ENCODE results near the gene SHROOM2. TPM values are rescaled to one million over a fixed set of nuclear protein-coding genes. Genes with fewer than 3 reads are reported as not detected.

SHROOM2 gene
- total RNA-seq, 1 donor, result not detected

GRCh38 chrX:9890681-9891091 is 104.5 kb downstream of the SHROOM2 start:
- no peak for TF ChIP-seq CTCF (IDR thresholded peaks at IDR 0.05; ENCODE audit: insufficient read depth, low read length)
- no peak overlapping the region for H3K4me3 ChIP-seq (ENCODE audit: low read depth, low read length)

GRCh38 chrX:9895225-9895912 is 109.1 kb downstream of the SHROOM2 start:
- no peak for DNase-seq (ENCODE audit: low read depth)
- no peak overlapping the region for H3K4me3 ChIP-seq (ENCODE audit: low read depth, low read length)
- no peak for TF ChIP-seq CTCF (IDR thresholded peaks at IDR 0.05; ENCODE audit: insufficient read depth, low read length)

More at GRCh38 chrX:9890681-9891091, 104.5 kb downstream of the SHROOM2 start:
- no peak for DNase-seq (ENCODE audit: low read depth)

- H3K4me3 ChIP-seq (ENCODE audit: low read depth, low read length), result no peak overlapping the region
- TF ChIP-seq CTCF (IDR thresholded peaks at IDR 0.05; ENCODE audit: insufficient read depth, low read length), result no peak
Measured at GRCh38 chrX:9897761-9898161, 111.5 kb downstream of the SHROOM2 start.

GRCh38 chrX:9899640-9900111 is 113.4 kb downstream of the SHROOM2 start:
- no peak for TF ChIP-seq CTCF (IDR thresholded peaks at IDR 0.05; ENCODE audit: insufficient read depth, low read length)
- no peak overlapping the region for H3K4me3 ChIP-seq (ENCODE audit: low read depth, low read length)

More at GRCh38 chrX:9897761-9898161, 111.5 kb downstream of the SHROOM2 start:
- peak; percentile 18 for DNase-seq (ENCODE audit: low read depth)

GRCh38 chrX:9902656-9903055 is 116.4 kb downstream of the SHROOM2 start:
- TF ChIP-seq CTCF (IDR thresholded peaks at IDR 0.05; ENCODE audit: insufficient read depth, low read length), result no peak
- no peak overlapping the region for H3K4me3 ChIP-seq (ENCODE audit: low read depth, low read length)
- no peak for DNase-seq (ENCODE audit: low read depth)

More at GRCh38 chrX:9899640-9900111, 113.4 kb downstream of the SHROOM2 start:
- no peak for DNase-seq (ENCODE audit: low read depth)

GRCh38 chrX:9903146-9903545 is 116.9 kb downstream of the SHROOM2 start:
- H3K4me3 ChIP-seq (ENCODE audit: low read depth, low read length), result no peak overlapping the region
- TF ChIP-seq CTCF (IDR thresholded peaks at IDR 0.05; ENCODE audit: insufficient read depth, low read length), result no peak
- no peak for DNase-seq (ENCODE audit: low read depth)

Measured in fibroblast of the aortic adventitia (primary cell).